PC-9 (cell line): ENCODE data around the gene USP31. TPM values are rescaled to one million over a fixed set of nuclear protein-coding genes. Genes with fewer than 3 reads are reported as not detected.
A peak's percentile ranks its signal among the peaks of the same experiment; 100 is the strongest.

Experiments used
- BruUV-seq: library from RNA; stranded (reverse); fragments of 400-500 nt; replicated peaks from 2 replicates; lab custom pipeline; 2021; lab: Mats Ljungman, UMichigan
- CTCF ChIA-PET: fragments of 300-600 bp; sonication (Branson Sonifier 250); formaldehyde crosslinking; loops from one replicate; lab custom pipeline; 2022; ENCODE audit warnings: antibody characterized with exemption; lab: Charles Lee
- POLR2A ChIA-PET: fragments of 300-600 bp; sonication (Branson Sonifier 250); formaldehyde crosslinking; loops from one replicate; lab custom pipeline; 2022; ENCODE audit warnings: antibody characterized with exemption; ENCODE audit not compliant: unreplicated experiment; lab: Charles Lee
- DNase-seq, 2 experiments: peaks; one replicate each; pipeline versions ENCODE4 v3.0.0 to v3.0.0-alpha.2; 2015 to 2022; ENCODE audit warnings: mixed read lengths in 1 of 2
- H2AFZ ChIP-seq: fragments of 200-600 bp; sonication (generic); 2 replicates; pipeline ENCODE4 v1.8.1; 2017; ENCODE audit warnings: antibody characterized with exemption
- H3F3A ChIP-seq: fragments of 200-600 bp; sonication (generic); 2 replicates; pipeline ENCODE4 v1.8.1; 2017; ENCODE audit warnings: antibody characterized with exemption, mild to moderate bottlenecking, low read depth; ENCODE audit not compliant: insufficient read depth
- H3K27ac ChIP-seq: fragments of 200-600 bp; sonication (generic); 2 replicates; pipeline ENCODE4 v1.6.1; 2016; ENCODE audit warnings: mixed run types
- H3K27me3 ChIP-seq: fragments of 200-600 bp; sonication (generic); 2 replicates; pipeline ENCODE4 v1.6.1; 2016; ENCODE audit warnings: low read depth, mixed run types; ENCODE audit not compliant: insufficient read depth
- H3K36me3 ChIP-seq: fragments of 200-600 bp; sonication (generic); 2 replicates; pipeline ENCODE4 v1.6.1; 2016; ENCODE audit warnings: low read depth, mixed run types
- H3K4me1 ChIP-seq: fragments of 200-600 bp; sonication (generic); replicated peaks from 2 replicates; pipeline ENCODE4 v1.6.1; 2016; ENCODE audit warnings: mixed run types; ENCODE audit not compliant: insufficient read depth
- H3K4me2 ChIP-seq: fragments of 200-600 bp; sonication (generic); 2 replicates; pipeline ENCODE4 v1.6.1; 2017; ENCODE audit warnings: mixed run types
- H3K4me3 ChIP-seq: fragments of 200-600 bp; sonication (generic); 2 replicates; pipeline ENCODE4 v1.6.1; 2016; ENCODE audit warnings: mixed run types
- H3K79me2 ChIP-seq: fragments of 200-600 bp; sonication (generic); 2 replicates; pipeline ENCODE4 v1.6.1; 2017; ENCODE audit warnings: low read depth, mixed run types
- H3K9me2 ChIP-seq: fragments of 200-600 bp; sonication (generic); 2 replicates; pipeline ENCODE4 v1.8.1; 2017; ENCODE audit warnings: mild to moderate bottlenecking; ENCODE audit not compliant: insufficient read depth
- H3K9me3 ChIP-seq: fragments of 200-600 bp; sonication (generic); 2 replicates; pipeline ENCODE4 v1.8.1; 2016; ENCODE audit warnings: low read depth; ENCODE audit not compliant: insufficient read depth
- H4K20me1 ChIP-seq: fragments of 200-600 bp; sonication (generic); 2 replicates; pipeline ENCODE4 v1.8.1; 2017; ENCODE audit not compliant: insufficient read depth
- CTCF ChIP-seq: fragments of 200-600 bp; sonication (generic); conservative IDR thresholded peaks from 2 replicates; pipeline ENCODE4 v1.6.1; 2017; ENCODE audit warnings: mixed run types, antibody characterized with exemption, mild to moderate bottlenecking, moderate library complexity
- EZH2 ChIP-seq: fragments of 200-600 bp; sonication (generic); IDR thresholded peaks from 2 replicates; pipeline ENCODE4 v1.8.0; 2017; ENCODE audit warnings: antibody characterized with exemption, low read depth
- intact Hi-C: fragments of 100-400 bp; cut with micrococcal nuclease; formaldehyde crosslinking; loops from one replicate; pipeline ENCODE4 v1.10.0; 2022; ENCODE audit not compliant: unreplicated experiment
- total RNA-seq: library from RNA; stranded (reverse); gene quantifications from 2 replicates; pipeline ENCODE4 v1.2.3, GENCODE V29; 2021

Gene USP31
- total RNA-seq, 1 experiment from 2014 or later: 12.1 TPM

GRCh38 chr16:23079675-23080301, 69.5 kb downstream of the USP31 start:
- POLR2A ChIA-PET: no interaction called here
- CTCF ChIA-PET: no interaction called here

GRCh38 chr16:23074423-23074822, 74.8 kb downstream of the USP31 start:
- Histone ChIP-seq H4K20me1 (no peaks in the 10 kb centered on the region), H3F3A (no peaks in the 10 kb centered on the region), H3K79me2 (no peaks in the 10 kb centered on the region), H3K9me2 (no peaks in the 10 kb centered on the region), H3K4me3 (no peak overlapping the region), H3K27ac (no peak overlapping the region), H2AFZ (no peak overlapping the region), H3K36me3 (peaks cover 5% of the 10 kb centered on the region; the same call in 1 of the 2 replicates), H3K27me3 (no peaks in the 10 kb centered on the region), H3K4me2 (no peak overlapping the region), H3K4me1 (no peaks in the 10 kb centered on the region), H3K9me3 (no peaks in the 10 kb centered on the region)
- no TSS peak for BruUV-seq
- DNase-seq: no peak
- intact Hi-C loops: no loop called here
- no peak for TF ChIP-seq CTCF
- TF ChIP-seq EZH2: no peak
- POLR2A ChIA-PET: no interaction called here
- CTCF ChIA-PET: interaction anchor here (0.6 kb wide), 1 partner anchor 967 kb away, joined by 3 read pairs; no protein-coding TSS in a partner anchor

More at GRCh38 chr16:23079675-23080301, 69.5 kb downstream of the USP31 start:
- Histone ChIP-seq H3K4me2 (no peak overlapping the region), H3K27me3 (no peaks in the 10 kb centered on the region), H3K4me1 (no peaks in the 10 kb centered on the region), H3K9me3 (no peaks in the 10 kb centered on the region), H3K27ac (no peak overlapping the region), H3K9me2 (no peaks in the 10 kb centered on the region), H3K4me3 (no peak overlapping the region), H3F3A (no peaks in the 10 kb centered on the region; the same call in 1 of the 2 replicates), H4K20me1 (no peaks in the 10 kb centered on the region), H3K36me3 (no peaks in the 10 kb centered on the region), H2AFZ (no peak overlapping the region), H3K79me2 (no peaks in the 10 kb centered on the region)
- BruUV-seq: no TSS peak
- TF ChIP-seq CTCF (no peak), EZH2 (no peak)
- intact Hi-C loops: no loop called here
- no peak for DNase-seq

GRCh38 chr16:23072769-23073549, 76.3 kb downstream of the USP31 start:
- BruUV-seq: no TSS peak
- Histone ChIP-seq H3K9me2 (no peaks in the 10 kb centered on the region), H3K4me3 (no peak overlapping the region), H3K36me3 (peaks cover 5% of the 10 kb centered on the region; the same call in 1 of the 2 replicates), H3K27me3 (no peaks in the 10 kb centered on the region), H3F3A (no peaks in the 10 kb centered on the region), H4K20me1 (no peaks in the 10 kb centered on the region), H3K79me2 (no peaks in the 10 kb centered on the region), H3K9me3 (no peaks in the 10 kb centered on the region), H3K27ac (no peak overlapping the region), H3K4me1 (no peaks in the 10 kb centered on the region), H2AFZ (no peak overlapping the region), H3K4me2 (no peak overlapping the region)
- TF ChIP-seq EZH2: no peak
- TF ChIP-seq CTCF: peak; percentile 22; the same call in 1 of the 2 replicates
- intact Hi-C loops: no loop called here
- DNase-seq: no peak
- ChIA-PET POLR2A (no interaction called here), CTCF (no interaction called here)
